ENCODE measurements around the gene DAZAP1. TPM values are rescaled to one million over a fixed set of nuclear protein-coding genes. Genes with fewer than 3 reads are reported as not detected.

Gene DAZAP1
- total RNA-seq, 4 donors from 2014 or later: 45.3 to 75.4 (median 64.0) TPM

DNA sequence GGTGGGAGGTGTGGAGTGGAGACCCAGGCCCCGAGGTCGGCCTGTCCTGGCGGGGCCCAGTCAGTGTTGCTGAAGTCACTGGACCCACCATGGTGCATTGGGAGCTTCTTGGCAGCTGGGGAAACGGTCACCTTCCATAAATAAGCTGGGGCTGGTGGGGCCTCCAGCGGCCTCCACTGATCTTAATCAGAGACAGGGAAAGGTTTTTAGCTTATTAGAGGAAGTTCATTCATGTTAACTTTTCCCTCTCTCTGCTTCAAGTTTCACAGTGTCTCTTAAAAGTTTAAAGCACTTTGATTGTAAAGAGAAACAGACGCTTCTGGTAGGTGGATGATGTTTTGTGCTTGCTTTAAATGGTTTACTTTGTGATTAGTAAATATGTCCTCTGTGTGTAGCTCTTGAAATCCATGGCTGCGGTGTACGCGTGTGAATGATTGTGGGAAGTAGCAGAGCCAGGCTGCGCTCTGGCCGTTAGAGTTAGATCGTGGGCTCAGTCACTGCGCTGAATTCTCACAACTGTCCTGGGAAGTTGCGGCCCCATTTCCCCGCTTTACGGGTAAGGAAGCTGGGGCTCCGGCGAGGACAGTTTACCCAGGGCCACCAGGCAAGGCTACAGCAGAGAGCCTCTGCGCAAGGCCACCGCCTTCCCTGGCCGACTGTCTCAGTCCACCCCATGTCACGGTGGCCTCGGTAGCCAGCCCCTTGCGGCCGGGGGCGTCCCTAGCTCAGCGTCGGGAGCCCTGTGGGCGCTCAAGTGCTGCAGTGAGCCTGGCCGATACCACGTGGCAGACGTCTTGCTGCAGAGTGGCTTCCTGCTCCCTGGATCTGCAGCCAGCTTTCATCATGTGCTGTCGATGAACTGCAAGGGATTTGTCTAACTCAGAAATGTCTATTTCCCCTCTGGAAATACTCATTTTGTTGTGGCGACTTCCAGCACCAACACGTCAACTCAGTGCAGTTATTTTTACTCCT lies 40.2 kb upstream of the DAZAP1 start:
- TF ChIP-seq POLR2AphosphoS5 (IDR thresholded peaks at IDR 0.05): no peak
- no peak for TF ChIP-seq POLR2A (IDR thresholded peaks at IDR 0.05)
- TF ChIP-seq EP300 (IDR thresholded peaks at IDR 0.05): no peak

DNA sequence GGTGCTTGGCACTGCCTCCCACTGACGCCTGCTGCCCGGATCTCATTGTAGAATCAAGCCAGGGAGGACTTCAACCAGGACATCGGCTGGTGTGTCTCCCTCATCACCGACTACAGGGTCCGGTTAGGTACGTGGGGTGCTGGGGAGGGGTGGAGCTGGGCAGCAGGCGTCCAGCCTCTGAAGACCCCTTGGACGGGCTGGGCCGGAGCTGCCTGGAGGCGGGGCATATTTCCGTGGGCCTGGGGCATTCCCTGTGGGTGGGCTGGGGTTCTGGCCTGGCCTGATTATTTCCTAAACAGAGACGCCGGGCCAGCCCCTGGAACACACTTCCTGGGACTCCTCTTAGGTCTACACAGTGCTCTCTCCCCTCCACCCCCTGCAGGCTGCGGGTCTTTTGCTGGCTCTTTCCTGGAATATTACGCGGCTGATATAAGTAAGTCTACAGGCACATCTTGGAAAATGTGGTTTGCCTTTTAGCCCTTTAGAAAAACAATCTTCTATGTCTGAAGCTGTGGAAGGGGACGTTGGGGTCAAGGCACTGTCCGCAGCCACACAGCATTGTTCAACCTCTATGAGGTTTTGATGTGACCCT lies 38.1 kb upstream of the DAZAP1 start:
- peaks cover 0 to 100% of the 10 kb centered on the region in 2 donors for H3K36me3 ChIP-seq
- no peak overlapping the region for H3K4me3 ChIP-seq
- ATAC-seq: no peak
- no peaks in the 10 kb centered on the region for H3K9me3 ChIP-seq
- no peaks in the 10 kb centered on the region for H3K27me3 ChIP-seq
- TF ChIP-seq POLR2A (IDR thresholded peaks at IDR 0.05) (no peak), POLR2AphosphoS5 (IDR thresholded peaks at IDR 0.05) (no peak), EP300 (IDR thresholded peaks at IDR 0.05) (no peak), CTCF (IDR thresholded peaks at IDR 0.05) (no peak)
- peaks cover 0 to 20% (median 11%) of the 10 kb centered on the region in 3 donors for H3K4me1 ChIP-seq
- WGBS, 2 donors (ENCODE audit: low coverage in 1 of 2): 90 to 100% methylated on average over 2 to 5 of the region's 18 CpGs
- no peak overlapping the region for H3K27ac ChIP-seq

More for the DNA sequence above, 40.2 kb upstream of the DAZAP1 start:
- H3K27me3 ChIP-seq: no peaks in the 10 kb centered on the region
- 80 to 83% methylated on average over 4 to 19 of the region's 35 CpGs for WGBS, 2 donors (ENCODE audit: low coverage in 1 of 2)
- no peak overlapping the region for H3K27ac ChIP-seq
- no peak for ATAC-seq
- no peaks in the 10 kb centered on the region for H3K9me3 ChIP-seq
- H3K36me3 ChIP-seq: peaks cover 0 to 100% of the 10 kb centered on the region in 2 donors
- no peak overlapping the region for H3K4me3 ChIP-seq
- H3K4me1 ChIP-seq: peaks cover 0 to 10% (median 1%) of the 10 kb centered on the region in 3 donors

DNA sequence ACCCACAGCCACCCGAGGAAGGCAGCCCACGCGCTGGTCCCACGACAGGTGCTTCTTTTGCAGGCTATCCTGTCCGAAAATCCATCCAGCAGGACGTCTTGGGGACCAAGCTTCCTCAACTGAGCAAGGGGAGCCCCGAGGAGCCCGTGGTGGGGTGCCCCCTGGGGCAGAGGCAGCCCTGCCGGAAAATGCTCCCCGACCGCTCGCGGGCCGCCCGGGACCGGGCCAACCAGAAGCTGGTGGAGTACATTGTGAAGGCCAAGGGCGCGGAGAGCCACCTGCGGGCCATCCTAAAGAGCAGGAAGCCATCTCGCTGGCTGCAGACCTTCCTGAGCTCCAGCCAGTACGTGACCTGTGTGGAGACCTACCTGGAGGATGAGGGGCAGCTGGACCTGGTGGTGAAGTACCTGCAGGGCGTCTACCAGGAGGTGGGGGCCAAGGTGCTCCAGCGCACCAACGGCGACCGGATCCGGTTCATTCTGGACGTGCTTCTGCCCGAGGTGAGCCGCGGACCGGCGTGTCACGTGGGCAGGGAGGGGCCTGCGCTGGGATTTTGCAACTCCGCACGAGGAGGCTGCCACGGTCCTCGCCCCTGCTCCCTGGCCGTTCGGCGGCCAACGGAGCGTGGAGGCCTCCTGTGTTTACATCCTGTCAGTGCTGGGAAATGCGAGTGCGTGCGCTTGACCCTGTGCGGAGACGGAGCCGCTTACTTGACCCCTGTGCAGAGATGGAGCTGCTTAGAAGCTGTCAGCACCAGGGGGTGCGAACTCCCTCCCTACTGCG lies 36.6 kb upstream of the DAZAP1 start:
- no peak overlapping the region for H3K4me3 ChIP-seq
- H3K9me3 ChIP-seq: no peaks in the 10 kb centered on the region
- 100% methylated on average over 2 of the region's 52 CpGs; no CpG with 5 or more reads in 1 of the 2 donors for WGBS, 2 donors (ENCODE audit: low coverage in 1 of 2)
- H3K36me3 ChIP-seq: peaks cover 0 to 91% of the 10 kb centered on the region in 2 donors
- no peak for ATAC-seq
- H3K27ac ChIP-seq: no peak overlapping the region
- no peaks in the 10 kb centered on the region for H3K27me3 ChIP-seq
- H3K4me1 ChIP-seq: peaks cover 0 to 26% (median 11%) of the 10 kb centered on the region in 3 donors
- TF ChIP-seq EP300 (IDR thresholded peaks at IDR 0.05) (no peak), POLR2AphosphoS5 (IDR thresholded peaks at IDR 0.05) (no peak), POLR2A (IDR thresholded peaks at IDR 0.05) (no peak), CTCF (IDR thresholded peaks at IDR 0.05) (no peak)

DNA sequence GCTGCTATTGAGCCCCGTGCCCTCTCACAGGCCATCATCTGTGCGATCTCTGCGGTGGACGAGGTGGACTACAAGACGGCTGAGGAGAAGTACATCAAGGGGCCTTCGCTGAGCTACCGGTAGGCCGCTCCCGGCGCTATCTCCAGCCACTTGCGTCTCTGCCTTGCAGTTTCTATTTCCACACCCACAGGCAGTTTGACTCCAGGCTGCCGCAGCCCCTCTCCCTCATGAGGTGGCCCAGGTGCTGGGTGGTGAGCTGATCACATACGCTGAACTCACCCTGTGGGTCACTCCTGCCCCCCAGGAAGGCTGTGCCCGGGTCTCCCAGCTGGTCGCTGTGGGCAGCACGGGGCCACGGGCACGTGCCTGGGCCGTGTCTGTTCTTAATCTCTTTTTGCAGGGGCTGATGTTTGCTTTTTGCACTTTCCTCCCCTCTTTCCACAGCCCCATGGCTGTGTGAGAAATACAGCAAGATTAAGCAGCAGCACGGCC lies 34.3 kb upstream of the DAZAP1 start:
- 20 to 80% methylated on average over 1 to 2 of the region's 20 CpGs for WGBS, 2 donors (ENCODE audit: low coverage in 1 of 2)
- peak; percentile 10 for ATAC-seq
- H3K36me3 ChIP-seq: peaks cover 0 to 85% of the 10 kb centered on the region in 2 donors

More for the DNA sequence above, 34.3 kb upstream of the DAZAP1 start:
- Histone ChIP-seq H3K4me3 (no peak overlapping the region), H3K27me3 (no peaks in the 10 kb centered on the region), H3K4me1 (peaks cover 0 to 26% (median 11%) of the 10 kb centered on the region in 3 donors), H3K27ac (peak overlapping the region; percentile 6 to 84 (median 80)), H3K9me3 (no peaks in the 10 kb centered on the region)
- TF ChIP-seq EP300 (IDR thresholded peaks at IDR 0.05) (no peak), CTCF (IDR thresholded peaks at IDR 0.05) (no peak), POLR2A (IDR thresholded peaks at IDR 0.05) (no peak)

Data from gastroesophageal sphincter (tissue), 4 donors.